ENCODE results near the gene DLGAP3.

DNA sequence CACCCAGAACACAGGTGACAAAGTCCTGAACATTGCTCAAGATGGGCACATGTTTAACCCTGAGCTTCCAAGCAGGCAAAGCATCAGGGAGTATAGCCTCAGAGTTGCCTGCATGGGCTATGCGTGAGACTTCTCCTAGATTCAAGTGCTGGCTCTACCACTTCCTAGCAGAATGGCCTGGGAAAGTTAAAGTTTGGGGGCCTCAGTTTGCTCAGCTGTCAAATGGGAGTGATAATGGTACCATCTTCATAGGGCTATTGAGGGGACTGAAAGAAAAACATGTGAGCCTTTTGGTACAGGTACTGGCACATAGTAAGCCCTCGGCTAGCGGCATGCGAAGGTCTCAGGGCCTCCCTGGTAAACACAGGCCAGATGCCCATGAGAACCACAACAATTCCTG is 41.9 kb downstream of the DLGAP3 start:
- TF ChIP-seq EP300 (IDR thresholded peaks at IDR 0.05) = no peak
- TF ChIP-seq, protein P1, sequence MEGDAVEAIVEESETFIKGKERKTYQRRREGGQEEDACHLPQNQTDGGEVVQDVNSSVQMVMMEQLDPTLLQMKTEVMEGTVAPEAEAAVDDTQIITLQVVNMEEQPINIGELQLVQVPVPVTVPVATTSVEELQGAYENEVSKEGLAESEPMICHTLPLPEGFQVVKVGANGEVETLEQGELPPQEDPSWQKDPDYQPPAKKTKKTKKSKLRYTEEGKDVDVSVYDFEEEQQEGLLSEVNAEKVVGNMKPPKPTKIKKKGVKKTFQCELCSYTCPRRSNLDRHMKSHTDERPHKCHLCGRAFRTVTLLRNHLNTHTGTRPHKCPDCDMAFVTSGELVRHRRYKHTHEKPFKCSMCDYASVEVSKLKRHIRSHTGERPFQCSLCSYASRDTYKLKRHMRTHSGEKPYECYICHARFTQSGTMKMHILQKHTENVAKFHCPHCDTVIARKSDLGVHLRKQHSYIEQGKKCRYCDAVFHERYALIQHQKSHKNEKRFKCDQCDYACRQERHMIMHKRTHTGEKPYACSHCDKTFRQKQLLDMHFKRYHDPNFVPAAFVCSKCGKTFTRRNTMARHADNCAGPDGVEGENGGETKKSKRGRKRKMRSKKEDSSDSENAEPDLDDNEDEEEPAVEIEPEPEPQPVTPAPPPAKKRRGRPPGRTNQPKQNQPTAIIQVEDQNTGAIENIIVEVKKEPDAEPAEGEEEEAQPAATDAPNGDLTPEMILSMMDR (IDR thresholded peaks at IDR 0.05) = no peak

Measured in suprapubic skin (tissue), 3 donors.